ENCODE results near the gene CCDC192.

The CCDC192 gene

DNA sequence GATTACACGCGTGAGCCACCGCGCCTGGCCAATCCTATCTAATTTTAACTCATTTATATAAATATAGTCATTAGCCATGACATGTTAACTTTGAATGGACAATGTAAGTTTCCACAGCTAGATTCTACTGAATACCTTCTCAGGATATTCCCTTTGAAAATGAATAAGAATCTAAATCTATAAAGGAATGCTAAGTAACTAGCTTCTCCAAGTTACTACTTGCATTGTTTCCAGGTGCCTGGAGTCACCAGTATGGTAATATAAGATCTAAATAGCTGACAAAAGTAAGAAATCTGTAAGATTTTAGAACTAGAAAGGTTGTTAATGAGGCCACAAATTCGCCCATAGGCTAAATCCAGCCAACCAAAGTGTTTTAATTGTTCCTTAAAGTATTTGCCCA is 191.3 kb downstream of the CCDC192 start:
- DNase-seq (ENCODE audit: low read depth, low spot score) = no peak
- H3K4me3 ChIP-seq (ENCODE audit: low read length) = no peak overlapping the region

DNA sequence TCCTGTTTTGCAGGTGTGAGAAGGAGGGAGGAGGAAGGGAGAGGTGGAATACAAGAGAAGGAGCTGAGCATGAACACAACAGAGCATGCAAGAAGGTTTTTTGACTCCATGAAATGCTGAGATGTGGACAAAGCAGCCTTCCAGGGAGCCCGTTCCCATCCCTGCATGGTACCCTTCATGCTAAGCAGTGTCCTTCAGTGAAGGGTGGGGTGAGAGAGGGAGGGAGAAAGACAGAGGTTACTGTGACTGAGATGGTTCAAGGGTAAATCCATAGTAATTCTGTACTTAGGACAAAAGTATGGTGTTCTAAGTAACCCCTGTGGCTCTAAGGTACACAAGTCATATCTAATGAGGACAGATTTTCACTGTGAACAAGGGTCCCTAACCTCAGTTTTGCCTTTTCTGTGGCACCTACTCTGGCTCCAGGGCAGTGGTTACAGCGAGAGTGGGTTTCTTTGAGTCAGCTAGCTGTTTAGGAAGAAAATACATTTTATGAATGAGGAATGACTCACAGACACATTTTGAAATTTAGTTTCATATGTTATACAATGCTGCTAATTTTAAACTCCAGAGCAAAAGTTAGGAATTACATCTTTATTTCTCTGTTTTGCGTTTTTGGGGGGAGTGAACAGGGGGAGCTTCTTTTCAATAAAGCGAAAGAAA is 195.5 kb downstream of the CCDC192 start:
- no peak for DNase-seq (ENCODE audit: low read depth, low spot score)
- no peak overlapping the region for H3K4me3 ChIP-seq (ENCODE audit: low read length)

DNA sequence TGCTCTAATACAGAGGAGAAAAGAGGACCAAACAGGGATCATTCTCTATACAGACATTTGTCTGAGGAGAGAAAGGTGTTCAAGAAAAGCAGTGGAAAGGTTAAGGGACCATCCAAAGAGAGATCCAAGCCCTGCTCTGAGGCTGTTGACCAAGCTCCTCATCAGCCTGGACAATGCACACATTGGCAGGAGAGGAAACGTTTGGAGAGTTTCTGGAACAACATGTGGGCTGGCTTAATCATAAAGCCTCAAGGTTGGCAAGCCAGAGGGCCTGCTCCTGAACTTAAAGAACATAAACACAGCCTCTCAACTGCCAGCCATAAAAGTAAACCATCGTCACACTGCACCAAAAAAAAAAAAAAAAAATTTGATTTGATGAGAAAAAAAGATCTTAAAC is 196.0 kb downstream of the CCDC192 start:
- no peak overlapping the region for H3K4me3 ChIP-seq (ENCODE audit: low read length)
- no peak for DNase-seq (ENCODE audit: low read depth, low spot score)

DNA sequence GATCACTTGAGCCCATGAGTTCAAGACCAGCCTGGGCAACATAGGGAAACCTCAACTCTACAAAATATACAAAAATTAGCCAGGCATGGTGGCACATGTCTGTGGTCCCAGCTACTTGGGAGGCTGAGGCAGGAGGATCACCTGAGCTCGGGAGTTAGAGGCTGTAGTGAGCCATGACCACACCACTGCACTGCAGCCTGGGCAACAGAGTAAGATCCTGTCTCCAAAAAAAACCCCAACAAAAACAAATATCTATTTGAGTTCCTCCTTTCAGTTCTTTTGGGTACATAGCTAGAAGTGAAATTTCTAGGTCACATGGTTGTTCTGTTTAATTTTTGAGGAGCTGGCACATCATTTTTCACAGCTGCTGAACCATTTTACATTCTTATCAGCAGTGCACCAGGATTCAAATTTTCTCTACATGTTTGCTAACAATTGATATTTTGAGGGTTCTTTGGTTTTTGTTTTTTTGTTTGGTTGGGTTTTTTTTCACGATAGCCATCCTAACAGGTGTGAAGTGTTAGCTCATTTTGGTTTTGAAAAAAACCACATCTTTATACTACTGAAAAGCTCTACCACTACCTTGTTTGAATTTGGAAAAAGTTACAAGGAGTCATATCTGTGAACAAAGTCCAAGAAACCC is 203.5 kb downstream of the CCDC192 start:
- peak; percentile 71 for DNase-seq (ENCODE audit: low read depth, low spot score)
- H3K4me3 ChIP-seq (ENCODE audit: low read length) = no peak overlapping the region

DNA sequence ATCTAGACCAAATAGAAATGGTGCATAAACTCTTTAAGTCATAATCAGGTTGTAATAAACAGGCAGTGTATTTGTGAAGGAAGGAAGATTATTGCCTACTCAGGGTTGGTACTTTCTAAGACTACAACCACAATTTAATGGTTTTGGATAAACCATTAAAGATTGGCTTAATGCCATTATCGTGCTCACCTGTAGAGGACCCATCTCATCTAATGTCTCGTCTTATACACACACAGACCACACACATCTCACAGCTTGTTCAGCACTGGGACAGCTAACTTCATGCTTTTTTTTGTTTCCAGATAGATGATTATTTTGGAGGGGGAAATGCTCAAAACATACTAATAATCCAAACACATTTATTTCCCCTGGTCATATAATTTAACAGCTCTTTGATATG is 204.7 kb downstream of the CCDC192 start:
- no peak overlapping the region for H3K4me3 ChIP-seq (ENCODE audit: low read length)
- DNase-seq (ENCODE audit: low read depth, low spot score) = peak; percentile 52

DNA sequence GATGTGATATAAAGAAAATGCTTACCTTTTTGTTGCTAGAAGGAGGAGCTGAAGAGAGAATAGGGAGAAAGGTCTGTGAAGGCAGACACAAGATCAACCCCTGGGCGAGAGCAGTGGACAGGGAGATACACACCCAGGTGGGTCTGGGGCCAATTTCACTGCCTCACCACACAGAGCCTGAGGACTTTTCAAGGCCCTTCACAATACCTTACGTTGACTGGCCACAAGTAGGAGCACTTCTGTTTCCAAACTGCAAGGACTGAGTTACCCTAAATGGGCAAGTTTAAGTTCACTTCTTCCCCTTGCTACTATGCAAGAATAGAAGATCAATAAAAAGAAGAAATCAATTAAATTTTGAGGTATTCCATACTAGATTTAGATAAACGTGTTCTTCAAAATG is 205.9 kb downstream of the CCDC192 start:
- peak; percentile 51 for DNase-seq (ENCODE audit: low read depth, low spot score)

DNA sequence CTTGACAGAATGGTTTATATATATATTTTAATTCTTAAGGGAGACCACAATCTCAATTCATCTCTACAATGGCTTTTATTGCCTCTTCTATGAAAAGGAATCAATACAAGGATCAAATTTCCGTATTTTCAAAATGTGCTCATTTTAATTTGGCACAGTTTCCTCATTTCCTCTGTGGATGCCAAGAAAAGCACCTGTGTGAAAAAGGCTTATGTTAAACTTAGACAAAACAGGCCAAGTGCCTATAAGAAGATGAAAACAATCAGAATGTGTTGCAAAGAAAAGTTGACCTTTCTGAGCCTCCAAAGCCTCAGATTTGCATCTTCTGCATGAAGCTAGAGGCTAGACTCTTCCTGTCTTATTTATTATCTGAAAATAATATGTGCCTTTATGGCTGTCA is 206.6 kb downstream of the CCDC192 start:
- no peak for DNase-seq (ENCODE audit: low read depth, low spot score)

More for the DNA sequence above, 205.9 kb downstream of the CCDC192 start:
- H3K4me3 ChIP-seq (ENCODE audit: low read length) = no peak overlapping the region

DNA sequence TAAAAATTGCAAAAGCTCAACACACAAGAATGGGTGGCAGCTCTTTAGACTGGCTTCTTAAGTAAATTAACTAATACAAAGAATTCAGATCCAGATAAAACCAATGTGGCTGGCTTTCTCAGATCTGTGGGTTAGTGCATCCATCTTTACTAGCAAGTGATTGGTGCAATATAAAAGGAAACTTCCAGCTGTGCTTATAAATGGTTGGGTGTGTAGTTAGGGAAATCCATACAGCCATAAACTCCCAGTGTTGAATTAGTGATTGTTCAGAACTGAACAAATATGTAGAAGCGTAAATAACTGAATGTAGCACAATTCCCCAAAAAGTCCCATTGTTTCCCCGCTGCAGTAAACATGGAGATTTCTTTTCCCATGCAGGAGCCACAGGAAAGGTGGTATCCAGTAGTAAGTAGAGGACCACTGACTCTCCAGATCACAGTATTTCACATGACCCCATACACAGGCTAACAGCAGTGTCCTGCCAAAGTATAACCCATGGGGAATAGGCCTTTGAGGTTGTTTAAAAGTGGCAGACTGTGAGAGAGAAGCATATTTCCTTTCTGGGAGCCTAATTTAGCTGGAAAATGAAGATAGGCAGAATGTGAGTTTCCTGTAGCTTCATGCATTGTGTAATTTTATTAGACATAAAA is 207.2 kb downstream of the CCDC192 start:
- DNase-seq (ENCODE audit: low read depth, low spot score) = no peak
- no peak overlapping the region for H3K4me3 ChIP-seq (ENCODE audit: low read length)

More for the DNA sequence above, 206.6 kb downstream of the CCDC192 start:
- H3K4me3 ChIP-seq (ENCODE audit: low read length) = no peak overlapping the region

DNA sequence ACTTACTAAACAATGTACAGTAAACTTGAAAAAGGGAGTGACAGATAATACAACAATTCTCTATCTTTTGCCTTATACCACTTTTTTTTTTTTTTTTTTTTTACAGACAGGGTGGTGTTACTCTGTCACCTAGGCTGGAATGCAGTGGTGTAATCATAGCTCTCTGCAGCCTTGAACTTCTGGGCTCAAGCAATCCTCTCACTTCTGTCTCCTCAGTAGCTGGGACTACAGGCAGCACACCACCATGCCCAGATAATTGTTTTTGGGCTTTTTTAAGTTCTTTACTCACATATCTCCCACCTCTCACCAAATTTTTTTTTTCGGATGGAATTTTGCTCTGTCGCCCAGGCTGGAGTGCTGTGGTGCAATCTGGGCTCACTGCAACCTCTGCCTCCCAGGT is 208.4 kb downstream of the CCDC192 start:
- no peak overlapping the region for H3K4me3 ChIP-seq (ENCODE audit: low read length)
- no peak for DNase-seq (ENCODE audit: low read depth, low spot score)

DNA sequence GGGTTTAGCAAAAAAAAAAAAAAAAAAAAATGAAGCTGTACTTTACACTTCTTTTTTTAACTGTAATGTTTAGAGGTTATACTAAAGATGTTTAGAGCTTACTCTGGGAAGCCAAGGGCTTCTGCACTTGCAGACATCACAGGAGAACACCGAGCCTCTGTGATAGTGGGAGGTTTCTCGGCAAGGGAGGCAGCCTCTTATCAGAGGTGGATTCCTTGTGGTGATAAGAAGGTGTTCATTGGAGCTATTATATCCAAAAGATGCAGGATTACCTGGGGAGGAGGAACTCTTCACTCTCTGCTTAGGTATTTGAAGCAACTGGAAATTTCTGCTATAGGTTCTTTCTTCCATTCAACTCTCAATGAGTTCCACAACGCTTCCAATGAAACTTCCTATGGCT is 209.2 kb downstream of the CCDC192 start:
- H3K4me3 ChIP-seq (ENCODE audit: low read length) = no peak overlapping the region
- DNase-seq (ENCODE audit: low read depth, low spot score) = no peak

DNA sequence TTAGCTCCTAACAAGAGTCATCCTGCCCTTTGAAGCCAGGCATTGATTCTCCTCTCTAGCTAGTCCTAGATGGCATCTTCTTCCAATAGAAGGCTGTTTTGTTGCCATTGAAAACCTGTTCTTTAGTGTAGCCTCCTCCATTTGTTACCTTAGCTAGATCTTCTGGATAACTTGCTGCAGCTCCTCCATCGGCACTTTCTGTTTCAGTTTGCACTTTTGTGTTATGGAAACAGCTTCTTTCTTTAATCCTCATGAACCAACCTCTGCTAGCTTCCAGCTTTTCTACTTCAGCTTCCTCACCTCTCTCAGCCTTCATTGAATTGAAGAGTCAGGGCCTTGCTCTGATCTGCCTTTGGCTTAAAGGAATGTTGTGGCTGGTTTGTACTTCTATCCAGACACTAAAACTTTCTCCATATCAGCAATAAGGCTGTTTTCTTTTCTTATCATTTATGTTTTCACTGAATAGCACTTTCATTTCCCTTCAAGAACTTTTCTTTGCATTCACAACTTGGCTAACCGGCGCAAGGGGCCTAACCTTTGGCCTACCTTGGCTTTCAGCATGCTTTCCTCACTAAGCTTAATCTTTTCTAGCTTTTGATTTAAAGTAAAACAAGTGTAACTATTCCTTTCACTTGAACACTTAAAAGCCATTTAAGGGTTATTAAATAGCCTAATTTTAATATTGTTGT is 213.8 kb downstream of the CCDC192 start:
- DNase-seq (ENCODE audit: low read depth, low spot score) = no peak
- no peak overlapping the region for H3K4me3 ChIP-seq (ENCODE audit: low read length)

DNA sequence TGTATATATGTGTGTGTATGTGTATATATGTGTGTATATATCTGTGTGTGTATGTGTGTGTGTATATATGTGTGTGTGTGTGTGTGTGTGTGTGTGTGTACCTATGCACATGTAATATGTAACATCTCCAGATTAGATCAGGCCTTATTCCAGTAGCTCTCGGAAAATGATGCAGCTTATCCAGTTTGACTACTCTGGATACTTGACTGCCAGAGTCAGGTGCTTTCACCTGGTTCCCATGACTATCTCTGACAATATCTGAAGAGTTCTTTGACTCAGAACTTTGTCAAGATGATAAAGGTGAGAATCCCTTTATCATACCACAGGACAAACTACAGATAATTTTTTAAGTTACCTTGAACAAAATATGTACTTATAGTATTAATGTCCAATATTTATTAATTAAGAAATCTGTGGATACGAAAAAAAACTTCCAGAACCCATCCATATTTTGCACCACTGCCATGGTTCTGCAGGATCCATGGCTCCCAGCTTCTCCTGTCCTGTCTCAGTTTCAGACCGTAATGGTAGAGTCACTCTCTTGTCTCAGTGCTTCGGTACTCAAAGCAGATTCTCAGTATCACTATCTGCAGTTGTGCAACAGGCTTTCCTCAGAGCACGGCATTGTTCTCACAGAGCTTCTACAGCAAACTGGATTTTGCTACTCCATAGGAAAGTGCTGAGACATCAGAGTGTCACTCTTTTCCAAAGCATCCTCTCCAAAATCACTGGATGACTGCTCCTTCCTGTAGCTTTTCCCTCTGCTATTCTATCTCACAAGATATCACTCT is 216.0 kb downstream of the CCDC192 start:
- no peak for DNase-seq (ENCODE audit: low read depth, low spot score)

DNA sequence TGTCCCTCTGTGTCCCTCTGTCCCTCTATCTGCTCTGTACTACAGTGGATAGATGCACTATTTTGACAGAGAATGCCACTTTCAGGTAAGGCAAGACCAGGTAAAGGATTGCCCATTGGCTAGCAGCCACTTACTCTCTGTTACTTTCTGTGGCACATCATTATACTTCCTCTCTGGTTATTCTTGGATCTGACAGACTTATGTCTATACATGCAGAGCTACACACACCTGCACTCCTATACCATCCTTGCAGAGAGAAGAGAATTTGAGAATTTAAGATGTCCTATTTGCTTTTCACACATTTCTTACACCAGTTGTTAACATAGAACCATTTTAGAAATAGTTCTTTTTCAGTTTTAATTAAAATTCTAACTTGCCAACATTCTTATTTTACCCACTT is 216.6 kb downstream of the CCDC192 start:
- H3K4me3 ChIP-seq (ENCODE audit: low read length) = no peak overlapping the region
- DNase-seq (ENCODE audit: low read depth, low spot score) = no peak

More for the DNA sequence above, 216.0 kb downstream of the CCDC192 start:
- no peak overlapping the region for H3K4me3 ChIP-seq (ENCODE audit: low read length)

DNA sequence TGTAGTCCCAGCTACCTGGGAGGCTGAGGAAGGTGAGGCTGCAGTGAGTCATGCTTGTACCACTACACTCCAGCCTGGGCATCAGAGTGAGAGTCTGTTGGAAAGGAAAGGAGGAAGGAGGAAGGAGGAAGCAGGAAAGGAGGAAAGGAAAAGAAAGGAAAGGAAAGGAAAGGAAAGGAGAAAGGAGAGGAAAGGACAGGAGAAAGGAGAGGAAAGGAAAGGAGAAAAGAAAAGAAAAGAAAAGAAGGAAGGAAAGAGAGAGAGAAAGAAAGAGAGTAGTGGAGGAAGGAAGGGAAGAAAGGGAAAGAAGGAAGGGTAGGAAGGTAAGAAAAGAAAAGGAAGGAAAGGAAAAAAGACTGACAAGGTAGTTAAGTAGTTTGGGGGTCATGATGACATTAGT is 217.7 kb downstream of the CCDC192 start:
- DNase-seq (ENCODE audit: low read depth, low spot score) = no peak
- no peak overlapping the region for H3K4me3 ChIP-seq (ENCODE audit: low read length)

DNA sequence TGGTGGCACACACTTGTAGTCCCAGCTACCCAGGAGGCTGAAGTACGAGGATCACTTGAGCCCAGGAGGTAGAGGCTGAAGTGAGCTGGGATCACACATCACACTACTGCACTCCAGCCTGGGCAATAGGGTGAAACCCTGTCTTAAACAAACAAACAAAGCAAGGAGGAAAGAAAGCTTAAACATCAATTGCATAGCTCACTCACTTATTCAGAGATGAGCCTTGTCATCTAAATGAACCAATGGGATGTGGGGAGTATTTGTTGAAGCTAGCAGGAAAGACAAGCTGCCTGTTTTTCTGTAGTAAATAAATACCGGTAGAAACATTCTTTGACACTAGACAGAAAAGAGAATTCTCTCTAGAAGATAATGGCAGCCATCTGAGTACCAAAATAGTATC is 219.4 kb downstream of the CCDC192 start:
- no peak for DNase-seq (ENCODE audit: low read depth, low spot score)
- H3K4me3 ChIP-seq (ENCODE audit: low read length) = no peak overlapping the region

DNA sequence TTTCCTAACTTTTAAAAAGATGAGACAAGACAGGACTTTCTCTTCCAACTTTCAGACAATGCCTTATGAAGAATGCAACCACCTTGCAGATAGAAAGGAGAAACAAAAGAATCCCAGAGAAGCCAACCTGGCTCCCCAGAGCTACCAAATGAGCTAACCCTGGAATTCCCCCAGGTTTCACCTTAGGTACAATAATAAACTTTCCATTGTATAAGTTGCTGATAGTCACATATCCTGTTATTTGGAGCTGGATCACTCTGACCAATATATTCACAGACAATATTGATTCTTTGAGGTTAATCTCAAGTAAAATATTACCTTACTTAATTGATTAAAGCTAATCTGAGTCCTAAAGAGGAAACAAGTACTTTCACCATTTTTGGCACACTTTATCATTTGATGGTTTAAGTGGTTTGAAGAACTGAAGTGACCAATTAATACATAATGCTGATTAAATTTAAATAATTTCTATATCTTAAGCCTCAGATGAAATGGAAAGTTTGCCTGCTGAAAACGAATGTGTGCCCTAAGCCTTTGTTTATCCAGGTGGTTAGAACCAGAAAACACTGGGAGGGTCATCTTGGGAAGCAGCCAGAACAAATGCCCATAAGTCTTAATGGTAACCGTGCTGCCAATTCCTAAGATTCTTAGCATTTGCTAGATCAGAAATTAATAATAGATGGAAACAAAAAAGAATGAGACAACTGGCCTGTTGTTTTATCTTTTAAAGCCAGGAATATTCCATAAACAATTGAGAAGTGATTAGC is 220.8 kb downstream of the CCDC192 start:
- no peak for DNase-seq (ENCODE audit: low read depth, low spot score)
- H3K4me3 ChIP-seq (ENCODE audit: low read length) = no peak overlapping the region

DNA sequence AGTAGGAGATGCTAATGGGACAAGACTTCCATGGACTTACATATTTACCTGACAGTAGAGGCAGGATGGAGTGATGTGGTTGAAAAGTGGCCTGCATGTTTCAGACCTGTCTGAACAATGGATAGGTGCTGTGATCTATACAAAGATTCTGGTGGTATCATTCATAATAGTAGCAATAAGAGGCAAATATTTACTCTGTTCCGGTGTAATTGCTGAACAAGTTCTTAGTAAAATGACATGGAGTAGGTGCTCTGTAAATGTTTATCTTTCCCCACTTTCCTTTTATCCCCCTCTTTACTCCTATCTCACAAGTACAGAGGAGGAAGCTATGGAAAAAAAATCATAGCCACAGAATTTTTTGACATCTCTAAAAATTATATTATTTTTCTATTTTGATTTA is 221.4 kb downstream of the CCDC192 start:
- no peak for DNase-seq (ENCODE audit: low read depth, low spot score)

DNA sequence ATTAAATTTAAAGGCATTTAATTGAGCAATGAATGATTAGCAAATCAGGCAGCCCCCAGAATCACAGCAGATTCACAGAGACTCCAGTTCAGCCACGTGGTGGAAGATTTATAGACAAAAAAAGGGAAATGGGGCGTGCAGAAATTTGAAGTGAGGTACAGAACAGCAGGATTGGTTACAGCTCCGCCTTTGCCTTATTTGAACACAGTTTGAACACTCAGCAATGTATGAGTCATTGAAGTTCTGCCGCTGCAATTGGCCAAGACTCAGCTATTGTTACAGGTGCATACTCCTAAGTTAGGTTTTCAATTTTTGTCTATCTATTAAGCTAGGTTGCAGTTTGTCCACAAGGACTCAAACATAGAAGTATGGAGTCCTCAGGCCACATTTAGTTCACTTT is 222.7 kb downstream of the CCDC192 start:
- DNase-seq (ENCODE audit: low read depth, low spot score) = no peak
- H3K4me3 ChIP-seq (ENCODE audit: low read length) = no peak overlapping the region

More for the DNA sequence above, 221.4 kb downstream of the CCDC192 start:
- no peak overlapping the region for H3K4me3 ChIP-seq (ENCODE audit: low read length)

DNA sequence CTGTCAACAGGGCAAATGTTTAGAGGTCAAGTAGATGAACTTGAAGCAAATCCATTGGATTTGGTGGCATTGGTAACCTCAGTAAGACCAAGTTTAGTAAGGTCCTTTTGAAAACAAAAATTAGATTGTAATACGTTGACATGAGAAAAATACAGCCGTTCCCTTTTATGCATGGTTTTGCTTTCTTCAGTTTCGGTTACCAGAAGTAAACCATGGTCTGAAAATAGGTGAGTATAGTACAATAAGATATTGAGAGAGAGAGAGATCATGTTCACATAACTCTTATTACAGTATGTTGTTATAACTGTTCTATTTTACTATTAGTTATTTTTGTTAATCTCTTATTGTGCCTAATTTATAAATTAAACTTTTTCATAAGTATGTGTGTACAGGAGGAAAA is 223.8 kb downstream of the CCDC192 start:
- DNase-seq (ENCODE audit: low read depth, low spot score) = no peak
- no peak overlapping the region for H3K4me3 ChIP-seq (ENCODE audit: low read length)
